K562 treated with DMSO at 1 percent for 12 hours (cell line): Measurements from ENCODE around the gene RECQL5. TPM values are rescaled to one million over a fixed set of nuclear protein-coding genes. Genes with fewer than 3 reads are reported as not detected.

Source experiments
- total RNA-seq: library from RNA; unstranded; fragments of 300-600 nt; gene quantifications from 2 replicates; pipeline ENCODE4 v1.2.3, GENCODE V29; 2022; ENCODE audit not compliant: insufficient read depth

RECQL5 gene
- 17.5 and 25.8 TPM in 2 replicates for total RNA-seq

GRCh38 chr17:75666959-75667790, at the start of gene RECQL5, which contains the start of gene SAP30BP:
Gene RECQL5, minus strand, starts transcription at chr17:75667154. Its CDS starts 597 bp downstream, at chr17:75666557.
Gene SAP30BP, plus strand, starts transcription at chr17:75667338. Its CDS starts 35 bp downstream, at chr17:75667373.

DNA sequence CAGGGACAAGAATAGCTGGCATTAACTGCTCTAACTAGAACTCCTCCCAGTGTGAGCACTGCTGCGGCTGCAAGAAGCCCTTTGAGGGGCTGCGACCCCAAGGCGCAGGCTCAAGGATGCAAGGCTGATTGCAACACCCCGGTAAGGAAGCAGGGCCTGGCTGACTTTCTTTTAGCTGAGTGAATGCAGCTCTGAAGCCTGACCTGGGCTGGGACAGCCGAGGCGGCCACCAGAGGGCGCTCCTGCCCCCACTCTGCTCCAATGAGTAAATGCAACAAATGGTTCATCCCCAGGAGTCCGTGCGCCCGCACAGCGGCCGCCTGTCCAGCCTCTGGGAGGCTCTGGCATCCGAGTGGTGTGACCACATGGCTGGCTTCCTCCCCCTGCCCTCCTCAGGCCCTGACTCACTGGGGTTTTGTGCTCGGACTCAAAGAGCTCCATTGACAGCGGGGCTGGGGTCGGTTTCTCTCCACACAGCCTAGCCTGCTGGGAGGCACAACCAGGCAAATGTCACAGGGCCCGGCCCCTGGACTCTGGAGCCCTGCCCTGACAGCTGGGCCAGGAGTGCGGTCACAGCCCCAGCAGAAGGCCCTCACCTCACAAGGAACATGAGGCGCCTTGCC, 34.0 kb downstream of the RECQL5 start, which contains the start of gene SMIM5:
Gene SMIM5 (plus strand): TSS at position 572 of the 623 bp plus-strand sequence. CDS start 6,768 bp downstream, outside the sequence.

DNA sequence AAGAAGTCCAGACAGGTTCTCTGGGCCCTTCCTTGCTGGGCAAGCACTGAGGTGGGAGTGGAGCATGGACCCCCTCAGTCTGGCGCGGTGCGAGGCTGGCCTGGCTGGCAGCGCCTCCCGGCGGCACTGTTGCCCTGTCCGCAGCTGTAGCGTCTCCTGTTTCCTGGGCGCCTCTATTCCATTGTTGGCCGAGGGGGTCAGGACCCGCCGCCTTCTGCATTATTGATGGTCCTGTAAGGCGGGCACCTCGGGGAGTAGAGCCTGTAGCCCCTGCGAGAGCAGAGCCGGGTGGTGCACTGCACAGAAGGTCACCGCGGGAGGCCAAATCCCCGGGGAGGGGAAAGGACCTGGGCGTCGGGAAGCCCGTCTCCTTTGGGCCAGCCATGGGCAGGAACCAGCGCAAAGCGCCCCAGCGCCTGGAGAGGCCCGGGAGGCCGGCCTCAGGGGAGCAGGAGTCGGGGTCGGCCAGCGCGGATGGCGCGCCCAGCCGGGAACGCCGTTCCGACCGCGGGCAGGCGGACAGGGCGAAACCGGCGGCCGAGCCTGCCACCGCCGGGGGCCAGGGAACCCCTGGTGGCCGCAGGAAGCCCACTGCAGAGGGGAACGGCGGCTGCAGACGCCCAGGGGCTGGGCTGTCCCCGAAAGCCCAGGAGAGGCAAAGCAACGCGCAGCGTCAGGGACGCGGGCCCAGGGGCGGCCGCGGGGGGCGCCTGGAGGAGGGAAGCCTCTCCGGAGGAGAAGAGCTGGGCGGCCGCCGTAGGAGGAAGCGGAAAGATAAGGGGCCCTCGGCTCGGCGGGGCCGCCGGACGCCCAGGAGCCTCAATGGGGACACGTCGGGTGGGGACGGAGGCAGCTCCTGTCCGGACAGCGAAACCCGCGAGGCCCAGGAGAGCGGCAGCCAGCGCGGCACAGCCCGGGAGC, 79.0 kb downstream of the RECQL5 start, which contains the start of gene MYO15B:
Gene MYO15B (plus strand): TSS at position 126 of the 921 bp plus-strand sequence. CDS start 258 bp downstream, at position 384.

Other genes starting within 250 kb of the RECQL5 start
- 27.0 and 43.8 TPM in 2 replicates for gene TMEM94, start 210.5 kb downstream of the RECQL5 start, total RNA-seq
- gene CASKIN2, start 151.6 kb downstream of the RECQL5 start, total RNA-seq: 3.5 and 6.5 TPM in 2 replicates
- gene TSEN54, start 150.6 kb downstream of the RECQL5 start, total RNA-seq: 32.7 and 48.8 TPM in 2 replicates
- gene LLGL2, start 141.5 kb downstream of the RECQL5 start, total RNA-seq: 20.9 and 40.9 TPM in 2 replicates
- 0.31 and 3.8 TPM in 2 replicates for gene MYO15B, start 79.4 kb downstream of the RECQL5 start, total RNA-seq
- gene SMIM5, start 33.7 kb downstream of the RECQL5 start, total RNA-seq: 1.3 TPM in 1 of 2 replicates, not detected in the other
- gene SAP30BP, start 184 bp upstream of the RECQL5 start, total RNA-seq: 55.4 and 61.6 TPM in 2 replicates
- 0.84 and 9.1 TPM in 2 replicates for gene ITGB4, start 54.3 kb upstream of the RECQL5 start, total RNA-seq
- 52.5 and 77.1 TPM in 2 replicates for gene GALK1, start 98.0 kb upstream of the RECQL5 start, total RNA-seq
- gene UNK, start 117.7 kb upstream of the RECQL5 start, total RNA-seq: 18.5 and 42.1 TPM in 2 replicates
- gene UNC13D, start 177.2 kb upstream of the RECQL5 start, total RNA-seq: 63.4 and 90.9 TPM in 2 replicates
- gene WBP2, start 188.2 kb upstream of the RECQL5 start, total RNA-seq: 134 and 171 TPM in 2 replicates
- 3.2 and 3.4 TPM in 2 replicates for gene TRIM47, start 211.4 kb upstream of the RECQL5 start, total RNA-seq
- gene TRIM65, start 229.8 kb upstream of the RECQL5 start, total RNA-seq: 17.7 and 29.8 TPM in 2 replicates
- gene MRPL38, start 237.7 kb upstream of the RECQL5 start, total RNA-seq: 90.0 and 95.5 TPM in 2 replicates